Lower lobe of right lung (tissue), 2 donors: ENCODE measurements around the gene PFDN6. TPM values are rescaled to one million over a fixed set of nuclear protein-coding genes. Genes with fewer than 3 reads are reported as not detected.
A peak's percentile ranks its signal among the peaks of the same experiment; 100 is the strongest.

ENCODE experiments used
- ATAC-seq, 2 donors: fragments of 200-7000 bp; cut with Tn5 transposase; one replicate each; pipeline ENCODE4 v1.9.1; 2020 to 2022; ENCODE audit warnings: mild to moderate bottlenecking in 2 of 2, moderate library complexity in 2 of 2
- DNase-seq: peaks from one replicate; pipeline ENCODE4 v3.0.0-alpha.2; 2020
- H3K27ac ChIP-seq: fragments of 200-600 bp; one replicate; pipeline ENCODE4 v1.8.0; 2022
- H3K27me3 ChIP-seq: fragments of 200-600 bp; one replicate; pipeline ENCODE4 v1.8.0; 2022; ENCODE audit warnings: low read depth
- H3K36me3 ChIP-seq: fragments of 200-600 bp; one replicate; pipeline ENCODE4 v1.8.0; 2022; ENCODE audit warnings: mild to moderate bottlenecking
- H3K4me1 ChIP-seq: fragments of 200-600 bp; one replicate; pipeline ENCODE4 v1.8.0; 2022
- H3K4me3 ChIP-seq: fragments of 200-600 bp; one replicate; pipeline ENCODE4 v1.8.0; 2022; ENCODE audit warnings: mild to moderate bottlenecking
- H3K9me3 ChIP-seq: fragments of 200-600 bp; one replicate; pipeline ENCODE4 v1.8.0; 2022
- intact Hi-C: fragments of 100-400 bp; cut with DNase I; formaldehyde crosslinking; loops from one replicate; pipeline ENCODE4 v1.11.0; 2022
- total RNA-seq: library from RNA; stranded (reverse); fragmentation: NEBNext Ultra II Directional; extraction: Animal tissue kit (Norgen Biotek cat#: 25700); gene quantifications from one replicate; pipeline ENCODE4 v1.2.1, GENCODE V29; 2021
- TF ChIP-seq, protein P1 (sequence below): fragments of 200-600 bp; IDR thresholded peaks from one replicate; pipeline ENCODE4 v1.8.0; 2022; ENCODE audit warnings: antibody characterized with exemption, mild to moderate bottlenecking
- donor health status: DM: no; HTN: yes; CAD: no; lungs with severe emphysema.

PFDN6 gene
- total RNA-seq, 1 donor from 2014 or later, result 32.9 TPM

DNA sequence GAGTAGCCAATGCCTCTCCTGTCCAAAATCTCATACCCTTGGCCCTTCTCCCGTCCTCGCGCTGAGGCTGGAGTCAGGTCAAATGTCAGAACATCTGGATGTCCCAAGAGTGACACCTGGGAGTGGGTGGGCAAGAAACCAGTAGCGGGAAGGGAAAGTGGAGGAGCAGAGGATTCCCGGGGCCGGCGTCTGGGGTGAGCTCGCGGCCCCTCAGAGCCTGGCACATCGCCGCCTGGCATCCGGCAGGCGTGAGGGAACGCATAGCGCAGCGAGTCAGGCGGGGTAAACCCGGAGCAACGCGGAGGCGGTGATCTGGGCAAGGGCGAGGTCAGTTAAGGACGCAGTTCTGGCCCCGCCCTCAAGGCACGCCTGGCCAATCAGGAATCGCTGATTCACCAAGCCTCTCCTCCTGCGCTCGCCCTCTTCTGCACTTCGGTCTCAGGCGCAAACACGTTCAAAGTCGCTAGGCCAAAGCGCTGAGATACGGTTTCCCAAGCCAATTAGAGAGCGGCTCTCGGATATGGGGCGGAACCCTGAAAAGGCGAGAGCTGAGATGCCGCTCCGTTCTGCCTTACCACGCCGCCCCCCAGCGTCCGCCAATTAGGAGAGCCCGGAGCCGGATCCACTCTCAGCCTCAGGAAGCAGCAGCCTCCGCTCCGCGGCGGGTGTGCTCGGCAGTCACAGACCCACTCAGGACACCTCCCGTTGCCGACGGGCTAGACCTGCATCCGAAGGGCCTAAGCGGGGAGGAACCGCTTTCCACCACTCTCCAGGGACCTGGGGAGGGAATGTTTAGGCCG is 40.3 kb upstream of the PFDN6 start:
- ATAC-seq, result peak; percentile 98
- intact Hi-C loops, result no loop called here

DNA sequence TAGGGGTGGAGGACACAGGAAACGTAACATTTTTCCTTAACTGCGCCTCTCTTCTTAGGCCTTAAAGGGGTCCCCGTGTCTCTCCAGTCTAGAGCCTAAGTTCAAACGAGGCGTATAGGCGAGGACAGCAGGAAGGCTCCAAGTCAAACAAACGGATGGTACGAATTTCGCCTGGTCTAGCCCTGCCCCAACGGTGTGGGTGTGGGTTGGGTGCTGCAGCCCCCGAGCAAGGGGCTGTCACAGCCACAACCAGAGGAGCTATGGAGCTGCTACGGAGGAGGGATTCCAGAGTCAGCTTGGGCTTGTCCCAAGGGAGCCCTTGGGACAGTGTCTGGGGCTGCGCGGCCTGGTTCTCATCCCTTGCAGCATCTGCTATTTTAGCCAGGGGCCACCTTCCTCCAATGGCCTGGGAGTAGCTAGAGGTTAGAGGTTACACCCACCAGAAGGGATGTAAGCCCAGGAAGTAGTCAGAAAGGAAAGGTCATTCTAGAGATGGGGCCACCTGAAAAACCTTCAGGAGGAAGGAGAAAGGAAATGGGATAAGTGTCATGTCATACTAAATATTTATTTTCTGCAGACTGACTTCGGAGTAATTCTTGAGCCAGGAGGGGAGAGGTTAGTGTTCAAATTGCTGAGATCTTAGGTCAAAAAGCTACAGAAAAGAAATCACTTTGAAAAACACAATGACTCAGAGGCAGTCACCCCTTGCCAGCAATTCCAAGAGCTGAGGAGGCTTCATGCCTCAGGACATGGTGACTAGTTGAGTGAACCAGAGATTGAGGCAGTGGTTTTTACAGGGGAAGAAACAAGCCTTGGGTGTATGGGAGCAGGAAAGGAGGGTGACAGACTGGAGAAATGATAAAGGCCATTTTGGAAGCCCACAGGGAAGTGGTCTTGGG is 39.4 kb upstream of the PFDN6 start:
- Histone ChIP-seq H3K27me3 (no peaks in the 10 kb centered on the region), H3K4me3 (peak overlapping the region; percentile 69), H3K27ac (peak overlapping the region; percentile 92), H3K4me1 (peaks cover 28% of the 10 kb centered on the region), H3K36me3 (peaks cover 32% of the 10 kb centered on the region), H3K9me3 (no peaks in the 10 kb centered on the region)
- no peak for DNase-seq
- TF ChIP-seq, protein P1, sequence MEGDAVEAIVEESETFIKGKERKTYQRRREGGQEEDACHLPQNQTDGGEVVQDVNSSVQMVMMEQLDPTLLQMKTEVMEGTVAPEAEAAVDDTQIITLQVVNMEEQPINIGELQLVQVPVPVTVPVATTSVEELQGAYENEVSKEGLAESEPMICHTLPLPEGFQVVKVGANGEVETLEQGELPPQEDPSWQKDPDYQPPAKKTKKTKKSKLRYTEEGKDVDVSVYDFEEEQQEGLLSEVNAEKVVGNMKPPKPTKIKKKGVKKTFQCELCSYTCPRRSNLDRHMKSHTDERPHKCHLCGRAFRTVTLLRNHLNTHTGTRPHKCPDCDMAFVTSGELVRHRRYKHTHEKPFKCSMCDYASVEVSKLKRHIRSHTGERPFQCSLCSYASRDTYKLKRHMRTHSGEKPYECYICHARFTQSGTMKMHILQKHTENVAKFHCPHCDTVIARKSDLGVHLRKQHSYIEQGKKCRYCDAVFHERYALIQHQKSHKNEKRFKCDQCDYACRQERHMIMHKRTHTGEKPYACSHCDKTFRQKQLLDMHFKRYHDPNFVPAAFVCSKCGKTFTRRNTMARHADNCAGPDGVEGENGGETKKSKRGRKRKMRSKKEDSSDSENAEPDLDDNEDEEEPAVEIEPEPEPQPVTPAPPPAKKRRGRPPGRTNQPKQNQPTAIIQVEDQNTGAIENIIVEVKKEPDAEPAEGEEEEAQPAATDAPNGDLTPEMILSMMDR, result no peak
- ATAC-seq, result no peak
- intact Hi-C loops, result no loop called here

More for the DNA sequence above, 40.3 kb upstream of the PFDN6 start:
- Histone ChIP-seq H3K4me1 (peaks cover 28% of the 10 kb centered on the region), H3K27ac (peak overlapping the region; percentile 92), H3K27me3 (no peaks in the 10 kb centered on the region), H3K4me3 (peak overlapping the region; percentile 69), H3K36me3 (peaks cover 23% of the 10 kb centered on the region), H3K9me3 (no peaks in the 10 kb centered on the region)
- TF ChIP-seq, protein P1, result peak; percentile 28
- DNase-seq, result peak; percentile 99

DNA sequence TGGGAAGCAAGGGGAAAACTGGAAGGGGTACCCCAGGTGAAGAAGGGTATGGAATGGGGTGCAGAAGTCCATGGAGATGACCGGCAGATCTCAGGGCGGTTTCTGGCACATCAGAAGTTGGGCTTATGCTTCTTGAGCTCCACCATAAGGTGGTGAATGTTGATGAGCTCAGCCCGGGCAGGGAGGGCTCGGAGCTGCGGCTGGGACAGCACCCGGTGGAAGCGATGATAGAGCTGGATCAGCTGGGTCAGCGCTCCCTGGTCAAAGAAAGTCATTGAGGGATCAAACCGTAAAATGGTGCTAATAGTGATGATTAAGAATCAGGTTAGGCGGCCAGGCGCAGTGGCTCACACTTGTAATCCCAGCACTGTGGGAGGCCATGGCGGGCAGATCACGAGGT is 38.7 kb upstream of the PFDN6 start:
- Histone ChIP-seq H3K9me3 (no peaks in the 10 kb centered on the region), H3K27ac (peak overlapping the region; percentile 92), H3K27me3 (no peaks in the 10 kb centered on the region), H3K4me3 (no peak overlapping the region), H3K4me1 (peaks cover 28% of the 10 kb centered on the region), H3K36me3 (peaks cover 37% of the 10 kb centered on the region)
- DNase-seq (no peak), ATAC-seq (no peak)
- intact Hi-C loops, result no loop called here
- TF ChIP-seq, protein P1, result no peak

DNA sequence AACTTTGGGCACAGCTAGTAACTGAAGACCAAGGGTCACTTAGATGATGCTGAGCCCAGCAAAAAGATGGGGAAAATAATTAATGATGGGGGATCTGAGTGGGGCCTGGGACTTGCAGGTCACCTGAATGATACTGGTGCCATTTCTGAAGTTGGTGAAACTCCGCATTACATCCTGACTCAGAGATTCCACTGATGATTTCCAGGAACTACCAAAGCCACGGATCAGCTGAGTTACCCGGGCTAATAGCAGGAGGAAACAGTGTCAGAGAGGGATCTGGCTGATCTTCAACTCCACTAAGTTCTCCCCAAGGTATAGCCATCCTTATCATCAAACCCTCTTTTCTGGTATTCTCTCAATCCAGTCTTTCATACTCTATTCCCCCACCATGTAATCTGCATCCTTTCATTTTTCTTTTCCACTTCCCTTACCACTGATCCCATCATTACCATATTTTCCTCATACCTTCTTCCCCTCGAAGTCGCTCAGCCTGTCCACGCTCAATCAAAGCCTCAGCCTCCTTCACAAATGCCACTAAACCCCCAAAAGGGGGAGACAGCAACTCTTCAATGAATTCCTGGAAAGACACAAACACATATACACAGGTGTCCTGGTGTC is 37.9 kb upstream of the PFDN6 start:
- H3K4me1 ChIP-seq, result peaks cover 28% of the 10 kb centered on the region
- ATAC-seq (no peak), DNase-seq (no peak)
- H3K9me3 ChIP-seq, result no peaks in the 10 kb centered on the region
- no peak overlapping the region for H3K4me3 ChIP-seq
- H3K27me3 ChIP-seq, result no peaks in the 10 kb centered on the region
- TF ChIP-seq, protein P1, result no peak
- no peak overlapping the region for H3K27ac ChIP-seq
- intact Hi-C loops, result no loop called here
- H3K36me3 ChIP-seq, result peaks cover 40% of the 10 kb centered on the region

DNA sequence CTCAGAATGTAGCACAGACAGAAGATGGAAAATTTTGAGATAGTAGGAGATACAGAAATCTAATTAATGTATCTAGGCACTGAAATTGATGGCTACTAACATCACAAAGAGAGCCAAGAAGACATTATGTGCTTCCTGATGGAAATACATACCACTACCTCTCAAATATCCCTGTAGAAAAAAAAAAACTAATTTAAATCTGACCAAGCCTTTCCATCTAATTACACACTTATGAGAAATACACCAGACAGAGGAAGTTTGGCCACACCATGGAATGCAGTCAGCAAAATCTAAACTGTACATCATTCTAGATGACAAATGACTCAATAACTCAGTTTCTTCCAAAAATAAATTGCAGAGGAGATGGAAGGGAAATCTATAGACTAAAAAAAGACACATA is 36.6 kb upstream of the PFDN6 start:
- intact Hi-C loops, result no loop called here
- ATAC-seq (no peak), DNase-seq (no peak)
- Histone ChIP-seq H3K36me3 (peaks cover 50% of the 10 kb centered on the region), H3K4me1 (peaks cover 26% of the 10 kb centered on the region), H3K9me3 (no peaks in the 10 kb centered on the region), H3K27ac (no peak overlapping the region), H3K27me3 (no peaks in the 10 kb centered on the region), H3K4me3 (no peak overlapping the region)
- TF ChIP-seq, protein P1, result no peak
